Stimulated activated CD4-positive, alpha-beta T cell treated with anti-CD3 and anti-CD28 coated beads, Interleukin-4, amount 100 ng/mL, for 24 hours (primary cell): ENCODE results near the gene C17orf100.
"Not testable (repeated sequence)": the region's sequence is repeated elsewhere in the genome, so short reads cannot be mapped to it uniquely, and the experiment has no call there.

Source experiments
- DNase-seq: peaks from one replicate; pipeline ENCODE4 v3.0.0-alpha.2; 2020

The C17orf100 gene

GRCh38 chr17:6669479-6670212 lies 18.1 kb downstream of the C17orf100 start:
- DNase-seq, result no peak

DNA sequence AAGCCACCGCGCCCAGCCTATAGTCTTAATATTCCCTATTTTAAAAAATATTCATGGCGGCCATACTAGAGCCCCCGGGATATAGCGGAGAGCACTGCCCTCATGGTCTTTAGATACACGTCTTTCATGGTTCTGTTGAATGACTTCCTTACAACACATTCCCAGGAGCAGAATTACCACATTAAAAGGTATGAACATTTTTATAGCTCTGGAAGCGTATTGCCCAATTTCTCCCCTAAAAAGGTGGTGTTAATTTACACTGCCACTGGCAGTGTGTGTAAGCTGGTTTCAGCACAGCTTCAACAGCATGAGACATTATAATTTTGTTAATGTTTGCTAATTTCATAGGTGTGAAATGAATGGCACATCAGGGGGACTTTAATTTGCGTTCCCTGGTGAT lies 19.0 kb downstream of the C17orf100 start:
- no peak for DNase-seq

DNA sequence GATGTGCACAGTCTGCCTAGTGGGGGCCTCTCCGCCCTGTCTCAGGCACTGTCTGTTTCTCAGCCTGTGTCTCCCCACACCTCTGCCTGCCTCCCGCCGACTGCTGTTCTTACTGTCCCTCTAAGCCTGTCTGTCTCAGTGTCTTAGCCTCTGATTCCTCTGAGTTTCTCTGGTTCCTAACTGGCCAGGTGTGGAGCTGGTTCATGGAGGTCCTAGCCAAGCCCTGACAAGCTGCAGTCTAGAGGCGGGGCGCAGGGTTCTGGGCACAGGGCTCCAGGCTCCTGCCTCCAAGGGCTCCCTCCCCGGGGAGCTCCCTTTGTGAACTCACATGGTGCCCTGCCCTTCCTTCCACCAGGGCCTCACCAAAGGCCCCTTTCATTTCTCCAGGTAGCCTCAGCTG lies 19.4 kb downstream of the C17orf100 start:
- no peak for DNase-seq

GRCh38 chr17:6671431-6671830 lies 19.9 kb downstream of the C17orf100 start:
- DNase-seq, result no peak

DNA sequence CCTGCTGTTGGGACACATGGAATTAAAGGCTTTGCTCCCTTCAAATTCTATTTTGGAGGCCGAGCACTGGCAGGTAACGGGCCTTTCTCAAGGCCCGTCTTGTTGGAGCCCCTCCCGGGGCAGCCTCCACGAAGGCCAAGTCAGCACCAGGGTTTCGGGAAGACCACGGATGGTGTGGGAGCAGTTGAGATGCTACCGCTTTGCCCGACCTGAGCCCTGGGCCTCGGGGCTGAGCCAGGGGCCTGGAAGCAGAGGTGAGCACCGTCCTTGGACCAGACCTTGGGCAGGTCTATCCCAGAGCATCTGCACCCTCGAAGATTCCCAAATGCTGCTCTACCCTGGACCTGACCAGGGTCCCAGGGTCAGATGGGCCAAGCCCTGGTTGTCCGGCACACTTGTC lies 23.0 kb downstream of the C17orf100 start:
- DNase-seq, result no peak

GRCh38 chr17:6675201-6675825 lies 23.8 kb downstream of the C17orf100 start:
- DNase-seq, result no peak

DNA sequence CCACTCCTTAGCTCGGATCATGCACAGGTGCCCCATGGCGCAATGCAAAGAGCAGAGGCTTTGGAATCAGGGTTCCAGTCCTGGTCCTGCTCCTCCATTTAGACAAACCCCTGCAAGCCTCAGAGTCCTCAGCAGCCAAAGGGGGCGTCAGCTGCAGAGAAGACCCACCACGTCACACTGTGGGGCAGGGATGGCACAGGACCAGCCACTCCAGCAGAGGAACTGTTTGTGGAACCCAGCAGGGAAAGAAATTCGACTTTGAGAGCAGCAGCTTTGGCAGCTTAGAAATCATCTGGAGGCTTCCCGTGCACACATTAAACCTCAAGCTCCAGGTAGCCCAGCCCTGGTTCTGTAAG lies 25.2 kb downstream of the C17orf100 start:
- no peak for DNase-seq

DNA sequence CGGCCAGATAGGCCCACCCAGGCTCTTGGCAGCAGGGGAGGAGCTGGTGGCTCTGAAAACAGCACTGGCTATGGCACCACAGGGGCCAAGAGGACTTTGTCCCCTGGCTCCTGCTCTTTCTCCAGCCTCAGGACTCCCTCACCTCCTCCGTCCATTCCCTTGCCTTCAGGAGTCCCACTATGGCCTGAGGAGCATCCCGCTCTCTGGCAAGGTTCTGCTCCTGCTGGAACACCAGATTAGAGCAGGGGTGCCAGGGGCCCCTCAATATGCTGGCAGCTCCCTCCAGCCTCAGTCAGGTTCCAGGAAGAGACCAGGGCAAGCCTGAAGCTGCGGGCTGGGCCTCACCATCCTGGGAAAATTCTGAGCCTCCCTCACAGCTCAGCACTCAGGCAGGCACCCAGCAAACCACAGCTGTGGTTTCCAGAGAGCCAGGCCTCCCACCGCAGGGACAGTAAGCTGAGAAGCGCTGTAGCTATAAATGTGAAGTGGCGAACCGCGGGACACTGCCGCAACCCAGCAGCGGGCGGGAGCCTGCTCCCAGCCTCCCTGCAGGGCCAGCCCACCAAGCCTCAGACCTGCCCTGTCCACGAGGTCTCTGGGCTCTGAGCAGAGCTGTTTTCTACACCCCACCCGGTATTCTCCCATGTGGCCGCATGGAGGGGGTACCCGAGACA lies 25.7 kb downstream of the C17orf100 start:
- DNase-seq, result no peak

DNA sequence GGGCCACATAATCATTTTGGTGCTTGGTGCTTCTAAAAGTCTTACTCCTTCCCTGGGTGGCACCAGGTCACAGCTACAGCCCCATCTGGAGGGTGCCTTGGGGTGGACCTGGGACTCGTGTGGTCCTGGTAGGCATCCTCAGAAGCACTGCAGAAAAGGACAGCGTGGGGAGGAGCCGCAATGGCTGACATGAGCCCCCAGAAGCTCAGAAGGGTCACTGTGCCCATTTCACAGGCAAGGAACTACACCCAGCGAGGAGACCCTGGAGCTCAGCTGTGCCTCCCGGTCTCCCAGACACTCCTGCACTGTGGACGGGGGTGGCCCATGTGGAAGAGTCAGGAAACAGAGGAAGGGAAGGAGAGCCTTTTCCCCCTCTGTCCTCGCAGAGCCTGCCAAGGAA lies 26.4 kb downstream of the C17orf100 start:
- no peak for DNase-seq

- no peak for DNase-seq
Observed at GRCh38 chr17:6679241-6679640, 27.7 kb downstream of the C17orf100 start.

DNA sequence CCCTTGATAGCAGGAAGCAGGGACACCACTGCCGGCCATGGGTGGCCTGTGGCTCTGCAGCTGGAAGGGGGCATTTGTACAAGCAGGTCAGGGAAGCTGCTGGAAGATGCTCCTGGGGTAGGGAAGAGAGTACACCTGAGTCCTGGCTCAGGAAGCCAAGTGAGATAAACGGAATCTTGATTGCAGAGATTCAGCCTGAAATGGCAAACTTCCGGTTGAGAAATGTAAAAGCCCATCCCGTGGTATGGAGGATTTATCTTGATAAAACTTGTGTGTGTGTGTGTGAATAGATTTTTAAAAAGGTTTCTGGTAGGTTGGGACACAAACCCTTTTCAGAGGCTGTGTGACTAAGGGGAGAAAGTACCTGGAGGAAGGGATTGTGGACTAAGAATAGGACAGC lies 29.6 kb downstream of the C17orf100 start:
- no peak for DNase-seq

DNA sequence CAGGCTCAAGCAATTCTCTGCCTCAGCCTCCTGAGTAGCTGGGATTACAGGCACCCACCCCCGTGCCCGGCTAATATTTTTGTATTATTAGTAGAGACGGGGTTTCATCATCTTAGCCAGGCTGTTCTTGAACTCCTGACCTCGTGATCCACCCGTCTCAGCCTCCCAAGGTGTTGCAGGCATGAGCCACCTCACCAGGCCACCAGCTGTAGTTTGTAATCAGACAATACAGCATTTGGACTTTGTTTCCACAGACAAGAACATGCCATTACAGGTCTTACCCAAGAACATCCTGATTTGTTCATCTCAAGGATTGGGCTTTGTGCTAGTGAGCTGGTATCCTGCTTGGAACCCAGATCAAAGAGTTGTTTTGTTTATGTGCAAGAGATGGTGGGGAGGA lies 30.1 kb downstream of the C17orf100 start:
- no peak for DNase-seq

GRCh38 chr17:6682339-6682738 lies 30.8 kb downstream of the C17orf100 start:
- no peak for DNase-seq

GRCh38 chr17:6683081-6683684 lies 31.6 kb downstream of the C17orf100 start:
- no peak for DNase-seq

DNA sequence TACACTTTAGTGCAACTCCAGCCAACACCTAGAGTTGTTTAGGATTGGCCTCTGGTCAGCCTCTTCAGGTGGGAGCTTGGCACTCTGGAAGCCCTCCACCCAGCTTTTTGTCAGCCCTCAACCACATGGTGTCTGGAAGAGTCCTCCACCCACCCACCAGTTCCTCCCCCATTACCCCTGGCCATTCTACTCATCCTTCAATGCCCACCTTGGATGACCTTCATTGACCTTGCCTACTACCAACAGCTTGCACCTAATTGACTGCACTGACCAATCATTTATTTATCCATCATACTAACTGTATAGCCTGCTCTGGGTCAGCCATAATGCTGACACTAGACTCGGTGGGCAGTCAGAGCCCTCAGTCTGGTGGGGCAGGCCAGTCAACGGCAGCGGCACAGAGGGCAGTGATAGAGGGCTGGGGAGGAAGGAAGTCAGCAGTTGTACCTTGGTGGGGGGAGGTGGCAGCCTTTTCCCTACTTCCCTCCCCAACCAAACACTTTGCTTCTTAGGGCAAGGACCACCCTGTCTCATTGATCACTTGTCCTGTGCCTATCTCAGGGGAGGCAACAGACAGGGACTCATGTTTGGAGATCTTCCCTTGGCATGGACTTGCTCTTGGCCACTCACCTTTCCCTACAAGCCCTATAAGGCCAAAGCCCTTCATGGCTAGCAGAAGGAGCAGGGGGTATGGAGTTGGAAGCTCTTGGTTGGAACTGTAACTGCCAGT lies 32.3 kb downstream of the C17orf100 start:
- DNase-seq, result no peak

DNA sequence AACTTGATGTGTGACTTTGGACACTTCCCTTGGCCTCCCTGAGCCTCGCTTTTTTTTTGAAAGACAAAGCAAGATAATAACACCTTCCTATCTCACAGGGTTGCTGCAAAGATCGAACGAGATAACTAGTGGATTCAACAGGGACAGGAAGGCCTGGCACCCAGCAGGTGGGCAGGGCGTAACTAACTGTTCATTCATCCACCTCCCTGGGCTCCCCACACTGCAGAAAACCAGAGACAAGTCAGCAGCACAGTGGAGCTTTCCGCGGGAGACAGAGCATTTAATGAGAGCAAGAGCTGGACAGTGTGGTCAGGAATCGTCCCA lies 32.9 kb downstream of the C17orf100 start:
- DNase-seq, result no peak

- no peak for DNase-seq
Observed at GRCh38 chr17:6684881-6685767, 33.6 kb downstream of the C17orf100 start.

GRCh38 chr17:6686026-6686425 lies 34.5 kb downstream of the C17orf100 start:
- no peak for DNase-seq

GRCh38 chr17:6688944-6689343 lies 37.4 kb downstream of the C17orf100 start:
- no peak for DNase-seq

DNA sequence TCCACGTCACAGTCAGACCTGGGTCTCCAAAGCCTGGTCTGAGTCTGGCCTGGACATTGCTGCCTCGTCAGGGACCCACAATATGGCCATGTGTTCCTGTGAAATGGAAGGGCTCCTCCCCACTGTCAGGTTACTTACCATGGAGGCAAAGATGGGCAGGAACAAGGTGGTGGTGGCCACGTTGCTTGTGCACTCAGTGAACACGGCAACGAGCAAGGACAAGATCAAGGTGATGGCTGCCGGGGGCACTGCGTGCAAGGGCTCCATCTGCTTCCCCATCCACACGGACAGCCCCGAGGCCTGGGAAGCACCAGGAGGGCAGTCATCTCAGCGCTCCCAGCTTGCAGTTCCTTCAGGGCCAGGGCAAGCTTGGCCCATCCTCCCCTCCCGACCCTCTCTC lies 39.1 kb downstream of the C17orf100 start:
- no peak for DNase-seq

GRCh38 chr17:6691546-6691945 lies 40.0 kb downstream of the C17orf100 start:
- no peak for DNase-seq

GRCh38 chr17:6691958-6692357 lies 40.4 kb downstream of the C17orf100 start:
- DNase-seq, result not testable (repeated sequence)
